ENCODE data around the gene CYS1.
"Not testable (repeated sequence)": the region's sequence is repeated elsewhere in the genome, so short reads cannot be mapped to it uniquely, and the experiment has no call there.

The CYS1 gene

GRCh38 chr2:10079870-10080535 lies at the start of gene CYS1:
TSS of gene CYS1 (minus strand) at chr2:10080411. CDS start at chr2:10080223, 188 bp downstream.
- no peak for DNase-seq (ENCODE audit: low read depth in 2 of 2)

- DNase-seq (ENCODE audit: low read depth in 2 of 2), result no peak
Measured at GRCh38 chr2:10129490-10129889, 49.3 kb upstream of the CYS1 start.

- no peak for DNase-seq (ENCODE audit: low read depth in 2 of 2)
Measured at GRCh38 chr2:10128420-10128819, 48.2 kb upstream of the CYS1 start.

GRCh38 chr2:10126632-10127026 lies 46.4 kb upstream of the CYS1 start:
- DNase-seq (ENCODE audit: low read depth in 2 of 2), result no peak

- DNase-seq (ENCODE audit: low read depth in 2 of 2), result no peak
Measured at GRCh38 chr2:10125842-10126631, 45.8 kb upstream of the CYS1 start.

- DNase-seq (ENCODE audit: low read depth in 2 of 2), result no peak
Measured at GRCh38 chr2:10124538-10125045, 44.4 kb upstream of the CYS1 start.

- DNase-seq (ENCODE audit: low read depth in 2 of 2), result no peak
Measured at GRCh38 chr2:10123281-10123680, 43.1 kb upstream of the CYS1 start.

GRCh38 chr2:10122500-10123280 lies 42.5 kb upstream of the CYS1 start, which contains the start of gene RRM2:
TSS of gene RRM2 (plus strand) at chr2:10122739. CDS start at chr2:10122799, 60 bp downstream.
- peak; percentile 63 to 76 for DNase-seq (ENCODE audit: low read depth in 2 of 2)

GRCh38 chr2:10120877-10121574 lies 40.8 kb upstream of the CYS1 start:
- DNase-seq (ENCODE audit: low read depth in 2 of 2), result no peak

- DNase-seq (ENCODE audit: low read depth in 2 of 2), result peak; percentile 69 to 91
Measured at GRCh38 chr2:10120158-10120876, 40.1 kb upstream of the CYS1 start.

GRCh38 chr2:10119601-10120157 lies 39.5 kb upstream of the CYS1 start:
- DNase-seq (ENCODE audit: low read depth in 2 of 2), result no peak

GRCh38 chr2:10119027-10119325 lies 38.8 kb upstream of the CYS1 start:
- no peak for DNase-seq (ENCODE audit: low read depth in 2 of 2)

GRCh38 chr2:10109311-10109710 lies 29.1 kb upstream of the CYS1 start:
- DNase-seq (ENCODE audit: low read depth in 2 of 2), result no peak

GRCh38 chr2:10104906-10105305 lies 24.7 kb upstream of the CYS1 start:
- DNase-seq (ENCODE audit: low read depth in 2 of 2), result not testable (repeated sequence)

GRCh38 chr2:10103179-10103578 lies 23.0 kb upstream of the CYS1 start:
- DNase-seq (ENCODE audit: low read depth in 2 of 2), result no peak

GRCh38 chr2:10101491-10101890 lies 21.3 kb upstream of the CYS1 start:
- no peak for DNase-seq (ENCODE audit: low read depth in 2 of 2)

- DNase-seq (ENCODE audit: low read depth in 2 of 2), result no peak
Measured at GRCh38 chr2:10097352-10098148, 17.3 kb upstream of the CYS1 start.

GRCh38 chr2:10096641-10097040 lies 16.4 kb upstream of the CYS1 start:
- no peak for DNase-seq (ENCODE audit: low read depth in 2 of 2)

GRCh38 chr2:10095175-10095574 lies 15.0 kb upstream of the CYS1 start:
- no peak for DNase-seq (ENCODE audit: low read depth in 2 of 2)

GRCh38 chr2:10094271-10094814 lies 14.1 kb upstream of the CYS1 start:
- DNase-seq (ENCODE audit: low read depth in 2 of 2), result no peak

Measured in stimulated activated CD4-positive, alpha-beta T cell treated with anti-CD3 and anti-CD28 coated beads, Interleukin-1b, Interleukin-23, amount 100 ng/mL, for 1 hour (primary cell).